Stimulated activated naive CD8-positive, alpha-beta T cell treated with anti-CD3 and anti-CD28 coated beads, Interleukin-15, Interleukin-2, amounts not matched to agents 100 U/mL and 50 U/mL, for 24 hours (primary cell): ENCODE measurements around the gene HOPX.
A peak's percentile ranks its signal among the peaks of the same experiment; 100 is the strongest.
"Not testable (repeated sequence)": the region's sequence is repeated elsewhere in the genome, so short reads cannot be mapped to it uniquely, and the experiment has no call there.

Experiments used
- ATAC-seq: fragments of 150-1000 bp; cut with Tn5 transposase; one replicate; pipeline ENCODE4 v1.10.0; 2021
- DNase-seq: peaks from one replicate; pipeline ENCODE4 v3.0.0; 2021

Gene HOPX

DNA sequence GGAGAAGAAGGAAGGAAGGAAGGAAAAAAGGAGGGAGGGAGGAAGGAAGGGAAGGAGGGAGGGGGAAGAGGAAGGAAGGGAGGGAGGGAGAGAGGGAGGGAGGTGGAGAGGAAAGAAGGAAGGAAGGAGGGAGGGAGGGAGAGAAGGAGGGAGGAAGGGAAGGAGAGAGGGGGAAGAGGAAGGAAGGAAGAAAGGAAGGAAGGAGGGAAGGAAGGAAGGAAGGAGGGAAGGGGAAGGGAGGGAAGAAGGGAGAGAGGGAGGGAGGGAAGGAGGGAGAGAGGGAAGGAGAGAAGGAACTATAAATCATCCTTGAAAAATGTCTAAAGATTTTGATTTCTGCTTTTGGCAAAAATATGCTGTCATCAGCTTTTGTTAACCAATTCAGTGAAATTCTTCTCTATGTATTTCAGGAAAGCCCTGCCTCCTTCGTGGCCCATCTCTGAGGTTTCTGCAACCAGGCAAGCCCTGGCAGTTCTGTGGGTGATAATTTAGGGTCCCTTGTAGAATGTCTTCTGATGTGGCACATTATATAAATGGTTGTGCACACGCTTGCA lies 7.1 kb upstream of the HOPX start:
- no peak for ATAC-seq
- DNase-seq: no peak

DNA sequence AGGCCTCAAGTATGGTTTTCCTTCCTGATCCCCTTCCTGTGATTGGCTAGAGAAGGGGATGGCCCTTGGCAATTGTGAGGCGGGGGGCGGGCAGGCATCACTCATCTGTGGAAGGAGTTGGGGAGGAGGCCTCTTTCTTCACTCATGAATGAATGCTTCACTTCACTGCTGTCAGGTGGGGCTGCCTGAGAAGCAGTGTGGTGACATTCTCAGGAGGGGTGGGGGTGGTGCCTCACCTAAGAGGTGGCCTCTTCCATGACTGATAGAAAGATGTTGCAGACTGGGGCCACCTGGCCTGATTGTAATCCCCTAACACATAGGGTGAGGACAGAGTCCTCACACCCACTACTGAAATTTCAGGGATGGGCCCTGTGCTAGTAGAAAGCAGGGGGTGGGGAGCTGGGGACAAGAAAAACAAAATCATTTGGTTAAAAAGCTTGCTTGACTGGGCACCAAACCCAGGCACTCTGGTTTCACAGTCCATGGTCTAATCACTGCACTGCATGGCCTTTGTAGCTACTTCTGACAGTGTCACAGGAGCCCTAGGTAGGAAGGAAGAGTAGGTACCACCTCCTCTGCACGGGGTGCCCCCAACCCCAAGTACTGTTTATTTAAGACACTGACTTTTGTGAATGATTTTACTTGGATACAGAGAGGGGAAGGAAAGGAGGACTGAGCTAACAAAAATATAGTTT lies 5.6 kb upstream of the HOPX start:
- DNase-seq (no peak), ATAC-seq (no peak)

DNA sequence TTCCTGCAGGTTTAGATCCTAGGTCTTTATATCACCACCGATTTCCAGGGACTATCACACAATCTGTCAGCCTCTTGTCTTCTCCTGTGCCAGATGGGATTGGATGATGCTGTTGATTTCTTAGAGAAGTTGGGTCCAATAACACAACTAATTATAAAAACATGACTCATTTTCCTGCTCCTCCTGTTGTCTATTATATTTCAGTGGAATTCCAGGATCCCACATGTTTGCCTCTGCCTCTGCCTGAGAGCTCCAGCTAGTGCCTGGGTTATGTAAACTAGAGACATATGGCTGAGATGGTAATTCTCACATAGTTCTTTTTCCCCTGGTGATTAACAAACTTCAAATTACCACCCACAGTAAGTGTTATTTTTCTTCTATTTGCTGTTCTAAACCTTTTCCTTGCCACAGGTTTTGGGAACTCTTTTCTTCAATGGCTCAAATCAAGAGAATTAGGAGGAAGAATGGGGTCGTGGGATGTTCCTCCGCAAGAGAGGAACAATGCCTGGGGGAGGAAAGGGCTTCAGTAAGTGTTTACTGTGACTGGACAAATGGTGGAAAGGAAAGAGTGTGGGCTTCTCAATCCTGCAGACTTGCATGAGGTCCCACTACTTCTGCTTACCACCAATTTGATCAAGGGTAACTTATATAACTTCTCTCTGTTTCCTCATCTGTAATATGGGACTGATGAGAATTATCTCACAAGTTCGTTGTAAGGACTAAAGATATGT lies 3.4 kb upstream of the HOPX start:
- DNase-seq: no peak

DNA sequence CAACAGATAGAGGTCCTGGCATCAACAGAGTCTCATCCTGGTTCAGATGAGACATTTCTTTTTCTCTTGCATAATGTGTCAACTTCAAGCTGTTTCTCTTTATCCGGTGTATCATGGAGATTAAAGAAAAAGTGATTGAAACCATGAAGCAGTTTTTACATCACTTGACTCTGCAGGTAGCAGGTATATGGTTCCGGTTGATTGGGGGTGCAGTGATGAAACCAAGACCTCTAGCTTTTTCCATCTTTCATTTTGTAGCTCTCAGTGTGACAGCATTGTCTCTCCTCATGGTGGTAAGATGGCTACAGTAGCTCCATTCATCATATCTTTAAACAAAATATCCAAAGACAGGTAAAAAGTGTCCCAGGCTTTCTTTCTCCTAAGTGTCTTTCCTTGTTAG lies 2.4 kb upstream of the HOPX start:
- no peak for DNase-seq
- ATAC-seq: no peak

More for the DNA sequence above, 3.4 kb upstream of the HOPX start:
- no peak for ATAC-seq

DNA sequence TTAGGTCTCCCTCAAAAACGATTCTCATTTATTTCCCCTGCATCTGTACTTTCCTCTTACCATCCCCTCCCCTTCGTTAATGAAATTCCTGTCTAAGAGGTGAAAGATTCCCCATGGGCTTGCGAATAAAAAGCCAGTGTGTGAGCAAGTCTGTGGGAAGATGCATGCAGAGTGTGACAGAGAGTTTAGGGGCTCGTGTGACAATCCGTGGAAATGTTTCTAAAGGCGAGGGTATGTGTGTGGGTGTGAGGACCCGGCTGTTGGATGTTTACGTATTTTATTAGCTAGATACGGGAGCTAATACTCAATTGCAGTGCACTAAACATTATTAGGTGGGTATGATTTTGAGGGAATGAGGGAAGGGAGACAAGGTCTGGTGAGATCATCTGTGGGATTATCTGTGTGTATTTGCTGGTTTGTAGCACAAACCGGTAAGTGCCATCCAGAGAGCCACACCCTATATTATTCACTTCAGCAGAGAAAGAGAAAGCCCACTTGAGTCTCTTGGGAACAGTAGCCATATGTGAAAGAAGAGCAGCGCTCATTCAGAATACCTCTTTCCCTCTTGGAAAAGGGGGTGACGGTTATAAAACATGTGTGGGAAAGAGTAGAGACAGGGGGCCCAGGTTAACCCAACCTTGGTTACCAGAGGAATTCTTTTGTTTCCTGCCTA lies 893 bp upstream of the HOPX start:
- ATAC-seq (no peak), DNase-seq (no peak)

DNA sequence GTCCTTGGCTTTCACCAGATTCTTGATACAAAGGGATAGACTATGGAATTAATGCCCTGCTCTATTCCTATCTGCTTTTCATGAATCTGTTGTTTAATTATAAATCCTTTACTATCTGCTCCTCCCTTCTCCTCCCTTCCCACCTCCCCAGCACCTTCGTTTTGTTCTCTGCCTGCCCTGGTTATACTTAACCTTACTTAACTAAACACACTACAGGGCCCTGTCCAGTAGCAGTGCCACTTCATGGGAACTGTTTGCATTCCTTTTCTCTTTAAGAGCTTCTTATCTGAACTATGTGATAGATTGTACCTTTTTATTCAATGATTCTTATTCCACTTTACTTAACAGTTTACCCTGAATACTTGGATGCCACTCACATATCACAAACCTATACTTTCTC lies 830 bp downstream of the HOPX start:
- DNase-seq (no peak), ATAC-seq (no peak)

DNA sequence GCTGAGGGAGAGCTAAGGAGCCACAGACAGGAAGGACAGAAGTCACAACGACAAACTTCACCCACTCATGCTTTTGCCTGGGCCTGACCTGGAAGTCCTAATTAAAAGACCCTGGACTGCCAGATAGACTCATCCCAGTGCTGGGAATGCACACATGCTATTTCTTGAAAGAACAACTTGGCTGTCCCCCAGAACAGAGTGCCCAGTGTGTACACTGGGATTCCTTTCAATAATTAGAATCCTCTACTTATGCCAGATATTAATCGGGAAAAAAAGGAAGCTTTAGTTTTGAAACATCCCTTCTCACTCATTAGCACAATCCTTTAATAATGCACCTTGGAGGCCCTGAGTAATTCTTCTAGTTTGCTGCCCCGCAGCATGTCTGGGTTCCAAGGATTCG lies 3.4 kb downstream of the HOPX start:
- ATAC-seq (no peak), DNase-seq (no peak)

DNA sequence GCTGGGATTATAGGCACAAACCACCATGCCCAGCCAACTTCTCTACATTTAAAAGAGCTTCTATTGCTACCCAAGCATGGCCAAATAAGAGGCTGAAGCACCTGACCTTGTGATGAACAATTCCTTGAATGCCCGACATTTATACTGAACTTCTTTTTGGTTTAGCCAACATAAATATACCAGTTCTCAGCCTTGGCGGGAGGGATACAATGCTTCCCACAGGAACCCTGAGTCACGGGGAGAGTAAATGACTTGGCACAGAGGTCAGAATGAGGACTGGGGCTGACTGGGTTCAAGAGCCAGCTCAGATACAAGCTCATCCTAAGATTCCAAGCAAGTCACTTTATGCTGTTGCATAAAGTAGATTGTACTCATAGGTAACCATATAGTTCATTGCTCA lies 6.1 kb downstream of the HOPX start:
- DNase-seq: no peak

DNA sequence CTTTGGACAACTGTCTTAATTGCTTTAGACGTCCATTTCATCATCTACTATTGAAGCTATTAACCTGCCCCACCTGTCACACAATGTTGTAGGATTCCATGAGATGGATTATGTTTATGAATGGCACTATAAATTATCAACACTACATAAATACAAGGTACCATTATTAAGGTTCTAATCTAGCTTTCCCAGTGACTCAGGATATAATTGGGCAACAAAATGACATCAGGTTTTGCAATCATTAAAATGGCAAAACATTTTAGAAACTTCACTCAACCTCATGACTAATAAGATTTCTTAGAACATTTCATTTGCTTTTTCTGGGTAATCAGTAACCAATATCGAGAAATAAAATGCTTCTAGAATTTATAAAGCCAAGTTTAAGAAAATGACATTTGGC lies 9.2 kb downstream of the HOPX start:
- ATAC-seq: no peak
- DNase-seq: no peak

More for the DNA sequence above, 6.1 kb downstream of the HOPX start:
- ATAC-seq: no peak

DNA sequence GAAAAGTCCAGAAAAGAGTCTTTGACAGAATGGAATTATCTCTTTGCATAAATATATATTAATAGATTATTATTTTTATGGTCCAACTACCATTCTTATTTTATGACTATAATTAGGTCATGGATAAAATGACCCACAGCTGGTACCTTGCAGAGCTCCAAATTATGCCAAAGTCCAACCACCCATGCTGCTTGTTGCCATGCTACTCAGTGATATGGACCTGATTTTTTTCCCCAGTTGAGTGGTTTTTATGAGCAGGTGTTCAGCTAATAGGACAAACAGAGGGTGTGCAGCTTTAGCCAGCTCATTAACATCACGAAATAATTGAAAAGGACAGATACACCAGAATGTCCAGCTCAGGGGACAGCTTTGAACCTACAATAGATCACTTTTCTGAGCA lies 9.7 kb downstream of the HOPX start:
- DNase-seq (no peak), ATAC-seq (no peak)

DNA sequence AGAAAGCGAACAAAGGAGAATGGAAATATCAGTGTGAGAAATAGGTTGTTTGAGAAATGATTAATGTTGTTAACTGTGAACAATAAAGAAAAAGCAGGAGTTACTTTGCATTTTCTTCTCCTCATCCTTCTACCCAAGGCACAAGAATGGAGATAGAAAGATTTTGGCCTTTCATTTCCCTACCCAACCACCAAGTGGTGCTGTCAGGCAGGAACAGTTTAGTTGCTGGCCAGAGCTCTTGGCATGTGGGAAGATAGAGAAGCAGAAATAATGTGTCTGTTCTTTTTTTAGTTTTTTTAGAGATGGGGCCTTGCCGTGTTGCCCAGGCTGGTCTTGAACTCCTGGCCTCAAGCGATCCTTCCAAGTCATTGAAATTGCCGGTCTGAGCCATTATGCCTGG lies 12.8 kb downstream of the HOPX start:
- DNase-seq (no peak), ATAC-seq (no peak)

DNA sequence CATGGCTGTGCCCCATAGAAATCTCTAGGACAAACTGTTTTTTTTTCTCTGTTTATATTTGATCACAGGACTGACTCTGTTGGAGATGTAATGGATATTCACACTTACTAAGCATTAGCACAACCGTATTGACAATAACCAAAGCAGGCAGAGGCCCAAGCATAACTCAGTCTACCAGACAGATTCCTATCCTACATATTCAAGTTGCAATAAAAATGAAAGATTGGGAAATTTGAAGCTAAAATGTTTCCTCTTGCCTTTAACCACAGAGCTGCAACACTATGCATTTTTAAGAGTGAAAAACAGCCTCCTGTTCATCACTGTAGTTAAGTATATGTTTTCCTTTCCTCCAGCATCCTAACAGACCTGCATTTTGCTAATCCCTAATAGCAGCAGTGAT lies 13.7 kb downstream of the HOPX start:
- ATAC-seq, DNase-seq: not testable (repeated sequence)

DNA sequence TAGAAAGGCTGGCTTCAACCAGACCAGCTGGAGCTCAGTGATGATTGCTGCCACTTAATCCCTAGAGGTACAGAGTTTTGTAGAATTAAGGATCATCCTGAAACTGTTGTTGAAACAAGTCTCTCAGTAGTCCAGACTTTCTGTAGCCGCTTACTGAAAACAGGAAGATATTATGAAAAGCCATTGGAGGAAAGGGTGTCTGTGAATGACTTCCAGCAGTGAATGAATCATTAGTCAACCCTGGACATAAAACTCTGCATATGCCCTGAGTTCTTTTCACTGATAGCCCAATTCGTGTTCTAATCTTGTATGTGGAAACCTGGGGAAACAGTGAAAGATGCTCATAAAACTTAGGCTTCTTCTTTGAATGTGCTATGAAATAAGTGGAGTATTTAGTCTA lies 14.8 kb downstream of the HOPX start:
- DNase-seq (no peak), ATAC-seq (no peak)

DNA sequence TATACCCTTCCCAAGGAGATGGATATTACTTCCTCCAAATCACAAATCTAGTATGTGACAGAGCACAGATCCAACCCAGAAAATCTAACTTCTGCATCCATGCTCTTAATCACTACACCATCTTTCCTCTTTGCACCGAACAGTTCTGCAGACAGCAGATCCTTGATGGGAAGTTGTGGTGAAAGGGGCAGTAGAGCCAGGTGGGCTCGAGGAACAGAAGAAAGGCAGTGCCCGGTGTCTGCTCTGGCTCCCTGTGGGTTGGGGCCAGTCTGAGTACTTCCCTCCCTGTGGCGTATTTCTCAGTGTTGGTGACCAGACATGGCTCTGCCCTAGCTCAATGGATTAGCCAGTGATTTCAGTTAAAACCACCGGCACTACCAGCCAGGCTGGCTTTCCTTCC lies 15.3 kb downstream of the HOPX start:
- ATAC-seq: no peak
- no peak for DNase-seq

DNA sequence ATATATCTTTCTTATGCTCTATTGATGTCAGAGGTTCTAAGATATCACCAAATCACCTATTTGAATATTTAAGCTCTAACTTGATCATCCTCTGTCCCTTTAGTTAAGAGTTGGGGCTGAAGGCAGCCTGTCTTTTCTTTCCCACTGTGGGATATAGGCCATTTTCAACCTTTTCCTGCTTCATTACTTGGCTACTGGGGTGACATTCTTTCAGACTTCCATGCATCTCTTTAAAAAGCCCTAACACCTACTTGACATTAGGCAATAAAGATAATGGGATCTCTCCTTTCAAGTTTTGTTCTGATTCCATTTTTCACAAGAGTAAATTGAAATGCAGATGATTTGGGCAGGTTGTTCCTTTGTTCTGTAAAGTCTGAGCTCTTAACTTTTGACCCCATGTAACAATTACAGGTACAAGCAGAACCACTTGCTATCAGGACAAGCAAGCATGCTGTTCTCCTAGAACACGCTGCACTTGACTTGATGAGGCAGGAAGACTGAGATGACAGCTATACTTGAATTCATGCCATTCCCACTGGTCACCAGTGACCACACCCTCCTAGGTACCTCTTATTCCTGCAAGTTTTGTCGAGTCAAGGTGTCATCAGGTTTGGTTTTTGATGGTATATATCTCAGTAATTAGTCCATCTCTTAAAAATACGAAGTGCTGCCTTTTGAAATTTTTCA lies 18.2 kb downstream of the HOPX start:
- DNase-seq (no peak), ATAC-seq (no peak)

DNA sequence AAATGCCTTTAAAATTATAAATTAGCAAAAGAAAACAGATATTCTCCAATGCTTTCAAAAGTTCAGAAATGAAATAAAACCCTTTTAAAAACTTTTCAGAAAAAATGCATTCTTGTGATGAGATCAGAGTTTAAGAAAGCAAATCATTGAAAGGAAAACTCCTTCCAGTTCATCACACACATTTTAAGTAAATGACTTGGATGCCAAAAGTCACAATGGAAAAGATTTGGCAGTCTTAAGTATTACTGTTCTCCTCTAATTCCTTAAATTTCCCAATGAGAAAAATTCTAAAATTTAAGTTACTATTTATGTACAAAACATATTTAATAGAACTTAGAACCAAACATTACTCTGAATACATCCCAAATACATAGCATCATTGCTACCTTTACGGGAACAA lies 21.1 kb downstream of the HOPX start:
- ATAC-seq: no peak
- no peak for DNase-seq

DNA sequence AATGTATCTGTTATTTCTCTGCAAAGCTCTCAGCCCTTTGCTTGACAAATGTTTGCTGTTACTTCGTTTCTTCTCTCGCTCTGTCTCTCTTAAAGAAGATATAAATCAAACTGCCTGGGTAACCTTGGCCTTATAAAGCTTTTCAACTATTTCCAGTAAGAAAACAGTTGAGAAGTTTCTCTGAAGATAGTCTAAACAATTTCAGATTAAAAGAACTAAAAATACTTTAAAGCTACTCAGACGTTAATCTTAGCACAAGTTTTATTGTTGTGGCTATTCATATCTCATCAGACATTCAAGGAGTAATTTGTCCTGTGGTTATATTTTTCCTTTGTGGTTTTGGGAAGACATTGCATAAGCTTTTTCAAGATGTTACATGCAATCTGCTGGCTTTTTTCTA lies 22.6 kb downstream of the HOPX start:
- DNase-seq (no peak), ATAC-seq (no peak)

DNA sequence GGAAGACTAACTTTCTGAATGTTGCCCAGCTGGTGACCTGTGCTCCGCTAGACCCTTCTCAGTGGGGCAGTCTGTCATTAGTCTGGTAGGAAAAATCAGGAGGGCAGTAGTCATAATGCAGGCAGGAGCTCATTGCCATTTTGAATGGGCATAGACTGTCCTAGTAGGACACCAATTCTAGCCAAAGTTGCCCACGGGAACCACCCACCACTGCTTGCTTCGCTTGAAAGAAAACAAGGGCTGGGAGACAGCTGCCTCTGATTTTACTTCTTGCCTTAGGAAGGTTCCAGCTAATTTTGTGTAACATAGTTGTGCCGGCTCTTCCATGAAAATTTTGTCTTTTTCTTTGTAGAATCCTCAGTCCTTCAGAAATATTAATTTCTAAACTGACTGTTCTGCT lies 23.3 kb downstream of the HOPX start:
- ATAC-seq (no peak), DNase-seq (no peak)

DNA sequence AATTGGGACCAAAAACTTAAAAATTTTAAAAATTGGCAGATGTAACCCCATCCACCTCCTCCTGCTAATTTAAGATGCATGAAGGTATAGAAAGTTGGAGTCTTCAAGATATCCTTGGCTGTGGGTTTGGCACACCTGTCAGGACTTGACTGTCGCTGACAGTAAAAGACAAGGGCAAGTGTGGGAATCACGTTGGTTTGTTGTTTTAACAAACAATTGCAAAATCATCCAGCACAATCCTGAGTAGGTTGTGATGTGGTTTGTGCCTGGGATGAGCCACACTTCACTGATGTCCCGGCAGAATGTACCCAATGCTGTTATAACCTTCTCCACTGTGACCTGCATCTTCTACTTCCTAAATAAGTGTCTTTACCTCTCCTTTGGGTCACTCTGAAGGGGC lies 24.0 kb downstream of the HOPX start:
- DNase-seq: no peak
- no peak for ATAC-seq

DNA sequence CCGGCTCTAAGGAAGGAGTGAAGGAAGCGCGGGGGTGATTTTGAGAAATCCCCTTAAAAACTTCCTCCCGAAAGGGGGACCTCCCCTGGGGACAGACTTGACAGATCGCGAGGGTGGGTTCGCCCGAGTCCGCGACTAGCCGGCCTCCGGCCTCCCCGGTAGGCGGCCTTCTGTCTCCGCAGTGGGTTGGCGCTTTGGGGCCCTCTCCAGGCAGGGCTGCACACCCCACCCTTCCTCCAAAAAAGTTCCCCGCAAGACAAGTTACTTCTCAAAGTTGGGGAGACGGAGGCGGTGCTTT lies 24.8 kb downstream of the HOPX start:
- DNase-seq: peak; percentile 73
- peak; percentile 83 for ATAC-seq

DNA sequence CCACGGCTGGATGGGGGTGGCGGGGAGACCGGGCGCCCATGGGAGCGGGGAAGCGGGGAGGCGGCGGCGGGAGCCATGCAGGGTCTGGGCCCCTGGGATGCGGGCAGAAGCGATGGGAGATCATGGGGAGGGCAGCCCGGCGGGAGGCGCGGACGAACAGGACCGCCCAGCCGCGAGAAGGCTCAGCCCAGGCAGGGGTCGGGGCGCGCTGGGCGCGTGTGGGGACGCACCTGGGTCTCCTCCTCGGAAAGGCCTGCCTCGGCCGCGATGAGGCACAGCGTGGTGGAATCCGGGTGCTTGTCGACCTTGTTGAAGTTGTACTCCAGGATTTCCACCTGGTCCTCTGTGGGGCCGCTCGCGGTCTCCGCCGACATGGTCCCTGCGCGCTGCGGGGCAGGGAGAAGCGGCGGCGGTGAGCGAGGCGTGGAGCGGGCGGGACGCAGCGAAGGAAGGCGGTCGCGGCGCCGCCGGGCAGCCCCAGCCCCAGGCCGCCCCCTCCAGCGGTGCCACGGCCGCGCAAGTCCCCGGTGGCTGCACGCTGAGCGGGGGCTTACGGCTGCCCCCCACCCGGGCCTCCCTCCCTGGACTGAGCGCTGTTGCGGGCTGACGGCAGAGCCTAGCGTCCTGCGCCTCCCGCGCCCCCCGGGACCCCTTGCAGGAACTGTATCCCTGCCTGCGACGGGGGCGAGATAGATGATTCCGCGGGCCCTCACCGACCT lies 25.3 kb downstream of the HOPX start:
- DNase-seq: peak; percentile 55
- peak; percentile 31 for ATAC-seq

DNA sequence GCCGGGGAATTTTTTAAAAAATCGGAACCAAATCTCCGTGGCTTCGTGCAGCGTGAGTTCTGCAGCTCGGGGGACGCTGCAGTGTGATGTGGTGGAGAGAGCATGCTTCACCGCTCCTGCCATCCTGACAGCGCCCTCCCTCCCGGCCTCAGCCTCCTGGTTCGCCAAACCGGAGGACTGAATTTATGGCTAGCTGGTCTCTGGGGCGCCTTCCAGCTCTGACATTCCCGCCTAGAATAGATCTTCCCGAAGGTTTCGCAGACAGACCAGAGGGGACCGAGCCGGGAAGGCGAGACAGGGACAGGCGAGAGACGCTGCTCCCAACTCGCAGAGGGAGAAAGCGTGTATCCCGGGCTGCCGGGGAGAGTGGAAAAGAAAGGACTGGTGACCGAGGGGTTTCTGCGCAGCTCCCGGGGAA lies 25.9 kb downstream of the HOPX start:
- DNase-seq (peak; percentile 36), ATAC-seq (no peak)
